Stimulated activated CD4-positive, alpha-beta T cell treated with anti-CD3 and anti-CD28 coated beads, Interleukin-15, amount 100 ng/mL, for 24 hours (primary cell): ENCODE data around the gene KRTAP10-12.
"Not testable (repeated sequence)": the region's sequence is repeated elsewhere in the genome, so short reads cannot be mapped to it uniquely, and the experiment has no call there.

Experiments
- DNase-seq: peaks from one replicate; pipeline ENCODE4 v3.0.0-alpha.2; 2020

The KRTAP10-12 gene, protein sequence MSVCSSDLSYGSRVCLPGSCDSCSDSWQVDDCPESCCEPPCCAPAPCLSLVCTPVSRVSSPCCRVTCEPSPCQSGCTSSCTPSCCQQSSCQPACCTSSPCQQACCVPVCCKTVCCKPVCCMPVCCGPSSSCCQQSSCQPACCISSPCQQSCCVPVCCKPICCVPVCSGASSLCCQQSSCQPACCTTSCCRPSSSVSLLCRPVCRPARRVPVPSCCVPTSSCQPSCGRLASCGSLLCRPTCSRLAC

GRCh38 chr21:44697172-44697810 is at the start of gene KRTAP10-12:
TSS of gene KRTAP10-12 (plus strand) at chr21:44697172. CDS start at chr21:44697202, 30 bp downstream.
- DNase-seq: not testable (repeated sequence)

DNA sequence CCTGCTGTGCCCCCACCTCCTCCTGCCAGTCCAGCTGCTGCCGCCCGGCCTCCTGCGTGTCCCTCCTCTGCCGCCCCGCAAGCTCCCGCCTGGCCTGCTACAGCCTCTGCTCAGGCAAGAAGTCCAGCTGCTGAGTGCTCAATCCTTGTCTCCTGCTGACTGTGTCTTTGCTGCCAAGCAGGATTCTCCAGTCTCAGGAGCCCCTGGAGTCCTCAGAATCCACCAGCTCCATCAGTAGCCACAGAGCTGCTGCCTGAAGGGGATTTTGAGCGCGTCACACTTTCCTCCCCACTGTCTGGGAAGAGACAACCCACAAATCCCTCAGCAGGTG is 49.8 kb upstream of the KRTAP10-12 start:
- no peak for DNase-seq

DNA sequence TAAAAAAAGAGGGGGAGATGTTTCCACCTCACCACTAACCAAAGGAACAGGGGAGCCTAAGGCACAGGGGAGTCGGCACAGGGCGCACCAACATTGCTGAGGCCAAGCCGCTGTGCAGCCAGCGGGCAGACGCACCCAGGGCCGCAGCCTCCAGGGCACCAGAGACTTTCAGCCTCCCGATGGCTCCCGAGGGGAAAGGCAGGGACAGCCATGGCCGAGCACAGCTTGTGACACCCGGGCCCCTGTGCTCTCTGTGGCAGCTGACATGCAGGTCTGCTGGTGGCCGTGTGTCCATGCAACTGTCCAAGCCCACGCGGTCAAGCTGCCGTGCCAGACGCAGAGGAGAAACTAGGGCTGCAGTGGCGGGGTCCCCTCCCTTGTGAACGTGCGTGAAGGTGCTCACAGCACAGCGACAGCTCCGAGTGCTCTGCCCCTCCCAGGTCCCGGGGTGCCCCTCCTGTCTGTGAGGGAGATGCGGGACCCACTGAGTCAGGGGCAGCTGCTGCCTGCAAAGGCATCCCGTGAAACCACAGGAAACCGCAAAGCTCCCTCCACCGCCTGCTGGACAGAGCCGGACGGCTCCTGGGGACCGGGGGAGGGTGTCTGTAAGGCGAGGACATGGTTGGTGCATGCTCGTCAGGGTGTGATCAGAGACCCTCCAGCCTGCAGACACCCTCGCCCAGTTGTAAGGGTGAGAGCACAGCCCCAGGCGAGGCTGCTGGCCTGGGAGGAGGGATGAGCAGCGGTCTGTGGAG is 48.2 kb upstream of the KRTAP10-12 start:
- no peak for DNase-seq

- no peak for DNase-seq
Measured at GRCh38 chr21:44649521-44650100, 47.4 kb upstream of the KRTAP10-12 start.

DNA sequence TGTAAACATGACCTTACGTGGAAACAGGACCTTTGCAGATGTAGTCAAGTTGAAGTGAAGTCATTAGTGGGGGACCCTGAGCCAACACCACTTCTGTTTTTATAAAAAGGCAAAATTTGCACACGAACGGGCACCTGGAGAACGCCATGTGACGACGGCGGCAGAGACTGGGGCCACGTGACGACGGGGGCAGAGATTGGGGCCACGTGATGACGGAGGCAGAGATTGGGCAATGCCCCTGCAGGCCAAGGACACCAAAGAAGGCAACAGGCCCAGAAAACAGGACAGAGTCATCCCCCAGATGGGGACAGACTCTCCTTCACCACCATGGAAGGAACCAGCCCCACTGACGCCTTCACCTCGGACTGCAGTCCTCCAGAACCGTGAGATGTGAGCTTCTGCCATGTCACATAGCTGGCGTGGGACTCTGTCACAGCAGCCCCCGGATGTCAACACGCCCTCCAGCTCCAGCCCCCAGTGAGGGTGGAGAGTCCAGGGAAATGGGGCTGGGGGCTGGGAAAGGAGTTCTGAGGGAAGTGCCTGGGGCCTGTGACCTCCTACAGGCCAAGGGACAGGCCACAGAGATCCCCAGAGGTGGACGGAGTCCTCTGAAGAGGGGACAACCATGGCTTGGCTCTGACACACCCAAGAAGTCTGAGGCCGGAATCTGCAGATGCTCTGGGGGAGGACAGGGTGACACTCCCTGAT is 46.6 kb upstream of the KRTAP10-12 start:
- DNase-seq: no peak

DNA sequence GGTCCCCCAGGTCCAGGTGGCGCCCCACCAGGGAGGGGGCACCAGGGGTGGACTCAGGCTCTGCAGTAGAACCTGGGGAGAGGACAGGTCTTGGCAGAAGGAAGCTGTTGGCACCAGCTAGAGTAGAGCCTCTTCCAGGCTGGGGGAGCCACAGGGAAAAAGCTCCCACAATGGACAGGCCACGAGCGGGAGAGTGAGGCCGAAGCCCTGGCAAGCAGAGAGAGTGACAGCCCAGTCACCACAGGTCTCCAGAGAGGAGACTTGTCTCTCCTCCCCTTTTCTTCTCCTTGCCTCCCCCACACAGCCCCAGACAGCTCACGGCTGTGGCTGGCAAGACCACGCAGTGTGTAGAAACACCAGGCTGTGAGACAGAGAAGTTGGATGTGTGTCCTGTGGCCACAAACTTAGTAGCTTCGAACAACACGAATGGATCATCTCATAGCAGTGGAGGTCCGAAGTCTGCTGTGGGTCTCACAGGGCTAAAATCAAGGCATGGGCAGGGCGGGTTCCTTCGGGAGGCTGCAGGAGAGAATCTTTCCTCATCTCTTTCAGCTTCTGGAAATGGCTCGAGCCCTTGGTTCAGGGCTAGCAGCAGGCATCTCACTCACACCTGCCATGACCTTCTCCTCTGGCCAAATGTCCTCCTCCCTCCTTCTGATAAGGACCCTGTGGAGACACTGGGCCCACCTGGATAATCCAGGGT is 45.8 kb upstream of the KRTAP10-12 start:
- no peak for DNase-seq

DNA sequence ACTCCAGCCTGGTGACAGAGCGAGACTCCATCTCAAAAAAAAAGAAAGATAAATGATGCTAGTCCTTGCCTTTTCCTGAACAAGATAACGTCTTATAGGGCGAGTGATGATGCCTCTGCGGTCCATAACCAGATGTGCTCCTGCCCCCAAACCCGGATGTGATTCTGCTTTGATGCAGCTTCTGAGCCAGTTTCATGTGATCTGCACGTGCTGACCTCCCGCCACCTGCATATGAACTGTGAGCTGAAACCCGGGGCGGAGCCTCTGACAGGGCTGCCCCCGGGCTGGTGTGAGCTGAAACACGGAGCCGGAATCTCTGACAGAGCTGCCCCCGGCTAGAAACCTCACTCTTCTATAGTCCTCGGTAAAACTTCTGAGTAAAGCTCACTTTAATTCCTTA is 43.8 kb upstream of the KRTAP10-12 start:
- no peak for DNase-seq

DNA sequence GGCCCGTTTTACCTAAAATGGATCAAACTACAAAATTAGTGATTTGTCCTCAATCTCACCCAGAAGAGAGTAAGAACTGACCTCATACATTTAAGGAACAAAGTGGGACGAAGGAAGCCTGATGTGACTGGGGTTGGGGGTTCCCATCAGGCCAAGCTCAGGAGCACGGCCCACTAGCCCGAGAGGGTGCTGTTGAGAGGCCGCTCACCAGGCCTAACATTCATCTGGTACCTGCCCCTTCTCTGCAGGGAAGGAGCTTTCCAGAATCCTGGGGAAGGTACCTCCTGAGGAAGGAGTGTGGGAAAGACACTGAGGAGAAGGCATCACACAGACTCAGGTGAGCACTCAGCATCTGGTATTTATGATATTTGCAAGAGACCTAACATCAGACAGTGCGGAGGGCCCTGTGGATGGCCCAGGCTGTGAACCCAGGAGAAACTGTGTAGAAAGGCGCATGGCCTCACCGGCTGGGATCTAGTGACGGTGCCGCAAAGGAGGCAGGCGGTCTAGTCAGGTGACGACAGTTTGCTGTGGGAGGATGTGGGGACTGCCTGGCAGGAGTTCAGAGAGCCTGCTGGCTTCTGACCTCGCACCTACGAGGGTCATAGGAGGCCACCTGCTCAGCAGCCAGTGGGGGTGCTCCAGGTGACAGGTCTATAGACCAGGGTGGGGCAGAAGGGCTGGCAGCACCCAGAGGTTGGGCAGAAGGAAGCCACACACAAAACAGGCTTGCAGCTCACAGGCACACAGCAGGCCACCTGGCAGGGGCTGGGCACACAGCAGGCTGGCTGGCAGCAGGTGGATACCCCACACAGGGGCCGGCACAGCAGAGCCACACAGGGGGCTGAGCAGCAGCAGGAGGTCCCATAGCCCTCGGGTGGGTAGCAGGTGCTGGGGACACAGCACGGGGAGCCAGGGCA is 43.1 kb upstream of the KRTAP10-12 start:
- DNase-seq: peak; percentile 22

DNA sequence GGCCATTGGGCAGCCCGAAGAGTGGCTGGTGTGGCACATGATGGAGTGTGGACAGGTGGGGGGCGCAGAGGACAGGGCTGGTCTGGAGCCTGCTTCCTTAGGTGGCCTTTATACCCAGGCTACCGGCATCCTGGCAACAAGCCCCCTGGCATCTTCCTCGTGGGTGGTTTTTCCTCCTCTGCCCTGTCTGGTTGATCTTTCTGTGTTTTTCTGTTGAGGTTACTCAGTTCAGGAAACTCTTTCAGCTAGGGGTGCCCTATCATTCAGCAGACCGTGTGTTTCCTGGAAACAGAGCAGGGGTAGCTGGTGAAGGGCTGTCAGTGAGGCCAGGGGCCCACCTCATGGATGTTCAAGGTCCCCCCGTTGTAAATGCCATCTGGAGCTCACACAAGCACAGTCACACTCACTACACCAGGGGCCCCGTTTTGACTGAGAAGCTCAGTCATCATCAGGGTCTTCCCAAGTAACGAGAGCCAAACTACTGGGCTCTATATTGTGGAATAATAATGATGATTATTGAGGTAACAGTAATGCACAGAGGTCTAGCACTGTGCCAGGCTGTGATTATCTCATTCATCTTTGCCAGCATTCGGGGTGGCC is 42.3 kb upstream of the KRTAP10-12 start, which contains the start of gene KRTAP12-4:
KRTAP12-4 (minus strand) TSS at position 84 of the 600 bp plus-strand sequence; CDS start at position 39, 45 bp downstream.
- DNase-seq: no peak

- DNase-seq: no peak
Measured at GRCh38 chr21:44656868-44657267, 40.1 kb upstream of the KRTAP10-12 start.

DNA sequence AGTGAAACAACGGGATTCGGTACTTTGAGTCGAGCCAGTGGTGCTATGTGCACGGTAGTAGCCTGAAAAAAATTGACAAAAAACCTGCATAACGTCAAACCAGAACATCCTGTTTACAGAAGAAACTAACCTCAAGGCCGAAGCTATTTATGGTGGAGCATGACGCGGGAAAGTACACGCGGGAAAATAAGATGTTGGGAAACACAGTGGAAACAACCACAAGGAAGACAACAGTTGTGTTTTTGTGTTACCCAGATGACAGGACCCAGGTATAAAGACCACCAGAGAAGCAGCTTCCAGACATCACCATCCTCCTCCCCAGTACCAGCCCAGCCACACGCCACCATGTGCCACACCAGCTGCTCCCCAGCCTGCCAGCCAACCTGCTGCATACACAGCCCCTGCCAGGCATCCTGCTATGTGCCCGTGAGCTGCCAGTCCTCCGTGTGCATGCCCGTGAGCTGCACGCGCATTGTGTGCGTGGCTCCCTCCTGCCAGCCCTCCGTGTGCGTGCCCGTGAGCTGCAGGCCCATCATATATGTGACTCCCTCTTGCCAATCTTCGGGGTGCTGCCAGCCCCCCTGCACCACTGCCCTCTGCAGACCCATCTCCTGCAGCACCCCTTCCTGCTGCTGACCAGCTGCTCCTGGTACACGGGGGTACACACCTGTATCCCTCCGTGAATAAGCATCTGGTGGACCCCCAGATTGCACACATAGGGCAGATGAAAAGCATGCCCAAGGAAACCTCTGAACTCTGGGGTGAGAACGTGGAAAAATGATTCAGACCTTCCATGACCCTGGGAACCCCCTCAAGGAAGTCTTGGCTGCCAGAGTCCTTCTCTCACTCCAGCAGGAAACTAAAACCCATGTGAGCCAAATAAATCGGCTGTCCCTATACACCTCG is 39.1 kb upstream of the KRTAP10-12 start, which contains the start of gene KRTAP12-3:
KRTAP12-3 (plus strand) TSS at position 298 of the 906 bp plus-strand sequence; CDS start at position 346, 48 bp downstream.
- peak; percentile 17 for DNase-seq

- no peak for DNase-seq
Measured at GRCh38 chr21:44658541-44658910, 38.4 kb upstream of the KRTAP10-12 start.

DNA sequence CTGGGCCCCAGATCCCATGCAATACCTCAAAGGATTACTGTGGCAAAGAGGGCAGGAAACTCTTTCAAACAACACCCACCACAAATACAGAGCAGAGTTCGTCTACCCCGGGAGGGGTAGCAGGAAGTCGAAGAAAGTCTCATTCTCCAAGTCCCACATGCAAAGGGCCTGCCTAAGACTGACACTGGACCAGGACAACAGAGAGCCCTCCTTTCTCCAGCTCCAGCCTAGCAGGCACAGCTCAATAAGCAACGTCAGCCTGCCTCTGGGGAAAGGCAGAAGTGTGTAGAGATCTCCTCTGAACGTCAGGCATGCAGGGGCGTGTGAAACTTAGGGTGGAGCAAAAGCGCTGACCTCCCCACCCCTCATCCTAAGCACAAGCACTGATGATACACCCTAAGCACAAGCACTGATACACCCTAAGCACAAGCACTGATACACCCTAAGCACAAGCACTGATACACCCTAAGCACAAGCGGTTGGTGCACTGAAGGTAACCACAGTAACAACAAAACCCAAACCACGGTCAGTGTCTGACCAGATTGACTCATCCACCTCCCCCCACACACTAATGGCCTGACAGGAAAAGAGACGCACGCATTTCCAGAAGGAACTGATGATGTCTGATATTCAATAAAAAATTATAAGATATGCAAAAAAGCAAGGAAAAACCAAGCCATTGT is 37.9 kb upstream of the KRTAP10-12 start:
- no peak for DNase-seq

GRCh38 chr21:44661567-44661966 is 35.4 kb upstream of the KRTAP10-12 start:
- DNase-seq: not testable (repeated sequence)

DNA sequence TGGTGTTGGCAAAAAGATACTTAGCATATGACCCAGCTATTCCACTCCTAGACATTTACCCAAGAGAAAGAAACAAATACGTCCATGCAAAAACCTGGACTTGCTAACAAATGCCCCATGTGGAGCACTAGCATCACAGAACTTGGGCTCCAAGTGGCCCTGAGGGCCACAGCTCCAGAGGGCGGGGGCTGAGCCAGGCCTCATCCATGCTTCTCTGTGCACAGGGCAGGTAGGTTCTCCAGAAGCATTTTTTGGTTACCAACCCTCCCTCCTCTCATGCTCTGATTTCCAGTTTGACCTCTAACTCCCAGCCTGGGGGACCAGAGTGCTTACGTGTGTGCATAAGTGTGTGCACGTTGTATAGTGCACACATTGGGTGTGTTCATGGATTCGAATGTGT is 32.3 kb upstream of the KRTAP10-12 start:
- no peak for DNase-seq

- no peak for DNase-seq
Measured at GRCh38 chr21:44666401-44667320, 30.3 kb upstream of the KRTAP10-12 start, which contains the start of gene KRTAP12-2. TSS of gene KRTAP12-2 (minus strand) at chr21:44666927. CDS start at chr21:44666886, 41 bp downstream.

- no peak for DNase-seq
Measured at GRCh38 chr21:44667612-44668011, 29.4 kb upstream of the KRTAP10-12 start.
